ENCODE measurements around the gene CYP1B1. TPM values are rescaled to one million over a fixed set of nuclear protein-coding genes. Genes with fewer than 3 reads are reported as not detected.

Gene CYP1B1
- total RNA-seq, 1 experiment from 2014 or later = 2.6 TPM

- H3K27ac ChIP-seq (ENCODE audit: low read depth, low read length) = no peak overlapping the region
- no peak for TF ChIP-seq CBX3 (IDR thresholded peaks at IDR 0.05; ENCODE audit: low read depth)
- TF ChIP-seq SP1 (IDR thresholded peaks at IDR 0.05; ENCODE audit: low read depth) = no peak
Observed at GRCh38 chr2:38095996-38096861, 20.3 kb upstream of the CYP1B1 start.

GRCh38 chr2:38095079-38095995, 19.4 kb upstream of the CYP1B1 start:
- H3K79me2 ChIP-seq (ENCODE audit: insufficient read depth, low read length) = no peaks in the 10 kb centered on the region
- ATAC-seq = no peak
- H3K36me3 ChIP-seq (ENCODE audit: control insufficient read depth in 1 of 2, insufficient read depth in 2 of 2, low read length in 2 of 2) = no peaks in the 10 kb centered on the region
- H3K27ac ChIP-seq (ENCODE audit: low read depth, low read length) = no peak overlapping the region
- no peaks in the 10 kb centered on the region for H3K9me2 ChIP-seq (ENCODE audit: insufficient read depth)
- no peak for DNase-seq (ENCODE audit: low read depth, low spot score)
- H2AFZ ChIP-seq (ENCODE audit: low read depth, low read length, poor library complexity, severe bottlenecking) = no peak overlapping the region
- ChIA-PET RAD21 (ENCODE audit: low non-redundant PET in 1 of 2, low total read pairs in 2 of 2, uncharacterized antibody in 2 of 2, unreplicated experiment in 2 of 2) (interaction anchor here in 1 of 2 experiments (0.6 kb wide), 1 partner anchor 51 kb away, joined by 3 read pairs; no protein-coding TSS in a partner anchor), CTCF (no interaction called here), POLR2A (no interaction called here)
- no peak overlapping the region for H3K9ac ChIP-seq (ENCODE audit: low read length)
- H3K4me1 ChIP-seq (ENCODE audit: control insufficient read depth in 1 of 2, insufficient read depth in 2 of 2, low read length in 2 of 2) = no peaks in the 10 kb centered on the region
- H3K4me3 ChIP-seq (replicated peaks in 1 of 2; ENCODE audit: low read depth in 1 of 2, low read length in 2 of 2) = no peak overlapping the region
- no peaks in the 10 kb centered on the region for H3K9me3 ChIP-seq (ENCODE audit: control insufficient read depth in 1 of 2, insufficient read depth in 1 of 2, low read depth in 1 of 2, low read length in 2 of 2)
- no TSS peak for BruUV-seq (replicated peaks)
- no peak for TF ChIP-seq RAD21 (IDR thresholded peaks at IDR 0.05; ENCODE audit: low read depth)
- intact Hi-C loops (cut with micrococcal nuclease) = no loop called here
- no peaks in the 10 kb centered on the region for H3K27me3 ChIP-seq (ENCODE audit: insufficient read depth, low read length)
- no peak overlapping the region for H3K4me2 ChIP-seq (ENCODE audit: low read length)
- H4K20me1 ChIP-seq (ENCODE audit: insufficient read depth) = no peaks in the 10 kb centered on the region

More at GRCh38 chr2:38095996-38096861, 20.3 kb upstream of the CYP1B1 start:
- DNase-seq (ENCODE audit: low read depth, low spot score) (no peak), ATAC-seq (no peak)
- POLR2A ChIA-PET = no interaction called here
- CTCF ChIA-PET = no interaction called here
- Histone ChIP-seq H3K9me3 (ENCODE audit: control insufficient read depth in 1 of 2, insufficient read depth in 1 of 2, low read depth in 1 of 2, low read length in 2 of 2) (no peaks in the 10 kb centered on the region), H3K4me2 (ENCODE audit: low read length) (no peak overlapping the region), H4K20me1 (ENCODE audit: insufficient read depth) (no peaks in the 10 kb centered on the region), H3K4me3 (replicated peaks in 1 of 2; ENCODE audit: low read depth in 1 of 2, low read length in 2 of 2) (no peak overlapping the region), H3K27me3 (ENCODE audit: insufficient read depth, low read length) (no peaks in the 10 kb centered on the region), H3K9me2 (ENCODE audit: insufficient read depth) (no peaks in the 10 kb centered on the region), H3K79me2 (ENCODE audit: insufficient read depth, low read length) (no peaks in the 10 kb centered on the region), H3K4me1 (ENCODE audit: control insufficient read depth in 1 of 2, insufficient read depth in 2 of 2, low read length in 2 of 2) (no peaks in the 10 kb centered on the region), H3K36me3 (ENCODE audit: control insufficient read depth in 1 of 2, insufficient read depth in 2 of 2, low read length in 2 of 2) (no peaks in the 10 kb centered on the region), H2AFZ (ENCODE audit: low read depth, low read length, poor library complexity, severe bottlenecking) (no peak overlapping the region), H3K9ac (ENCODE audit: low read length) (no peak overlapping the region)
- BruUV-seq (replicated peaks) = no TSS peak
- intact Hi-C loops (cut with micrococcal nuclease) = no loop called here
- RAD21 ChIA-PET (ENCODE audit: low non-redundant PET in 1 of 2, low total read pairs in 2 of 2, uncharacterized antibody in 2 of 2, unreplicated experiment in 2 of 2) = no interaction called here
